ENCODE data around the gene TMTC1. TPM values are rescaled to one million over a fixed set of nuclear protein-coding genes. Genes with fewer than 3 reads are reported as not detected.

Gene TMTC1
- total and polyA plus RNA-seq, 3 donors from 2014 or later = 8.4 to 13.6 (median 11.5) TPM

GRCh38 chr12:29781188-29781587 lies 2.6 kb downstream of the TMTC1 start:
- no peaks in the 10 kb centered on the region for H3K36me3 ChIP-seq (ENCODE audit: low read depth, missing control alignments)
- intact Hi-C loops (cut with DNase I; ENCODE audit: low total_unique reads) = no loop called here
- peaks cover 12% of the 10 kb centered on the region for H3K4me1 ChIP-seq
- DNase-seq = no peak
- no peaks in the 10 kb centered on the region for H3K27me3 ChIP-seq
- TF ChIP-seq CTCF (IDR thresholded peaks at IDR 0.05) (no peak), POLR2A (IDR thresholded peaks at IDR 0.05) (no peak)
- no peak overlapping the region for H3K4me3 ChIP-seq
- no peak overlapping the region for H3K27ac ChIP-seq
- H3K9me3 ChIP-seq = no peaks in the 10 kb centered on the region

GRCh38 chr12:29780084-29780483 lies 3.7 kb downstream of the TMTC1 start:
- DNase-seq = no peak
- no peak overlapping the region for H3K27ac ChIP-seq
- peaks cover 12% of the 10 kb centered on the region for H3K4me1 ChIP-seq
- no peaks in the 10 kb centered on the region for H3K27me3 ChIP-seq
- no peak for TF ChIP-seq CTCF (IDR thresholded peaks at IDR 0.05)
- TF ChIP-seq POLR2A (IDR thresholded peaks at IDR 0.05) = no peak
- intact Hi-C loops (cut with DNase I; ENCODE audit: low total_unique reads) = no loop called here
- H3K9me3 ChIP-seq = no peaks in the 10 kb centered on the region
- no peak overlapping the region for H3K4me3 ChIP-seq
- H3K36me3 ChIP-seq (ENCODE audit: low read depth, missing control alignments) = no peaks in the 10 kb centered on the region

GRCh38 chr12:29778531-29778930 lies 5.2 kb downstream of the TMTC1 start:
- H3K9me3 ChIP-seq = no peaks in the 10 kb centered on the region
- H3K27ac ChIP-seq = no peak overlapping the region
- H3K4me3 ChIP-seq = no peak overlapping the region
- no peaks in the 10 kb centered on the region for H3K27me3 ChIP-seq
- TF ChIP-seq CTCF (IDR thresholded peaks at IDR 0.05) (no peak), POLR2A (IDR thresholded peaks at IDR 0.05) (no peak)
- peaks cover 7% of the 10 kb centered on the region for H3K4me1 ChIP-seq
- no peaks in the 10 kb centered on the region for H3K36me3 ChIP-seq (ENCODE audit: low read depth, missing control alignments)
- DNase-seq = no peak
- intact Hi-C loops (cut with DNase I; ENCODE audit: low total_unique reads) = no loop called here

- intact Hi-C loops (cut with DNase I; ENCODE audit: low total_unique reads) = no loop called here
Observed at GRCh38 chr12:29773076-29773475, 10.7 kb downstream of the TMTC1 start.

More at GRCh38 chr12:29773076-29773475, 10.7 kb downstream of the TMTC1 start:
- no peaks in the 10 kb centered on the region for H3K9me3 ChIP-seq
- H3K27me3 ChIP-seq = no peaks in the 10 kb centered on the region
- no peak for DNase-seq
- TF ChIP-seq POLR2A (IDR thresholded peaks at IDR 0.05) = no peak
- no peak for TF ChIP-seq CTCF (IDR thresholded peaks at IDR 0.05)
- no peak overlapping the region for H3K4me3 ChIP-seq
- no peaks in the 10 kb centered on the region for H3K4me1 ChIP-seq
- 46 to 55% methylated on average over 2 of the region's 2 CpGs for WGBS, 2 donors
- H3K27ac ChIP-seq = no peak overlapping the region
- H3K36me3 ChIP-seq (ENCODE audit: low read depth, missing control alignments) = no peaks in the 10 kb centered on the region
